Esophagus squamous epithelium (tissue), 4 donors: Measurements from ENCODE around the gene DCTN1.

ENCODE experiments used
- POLR2A ChIP-seq, 4 donors: fragments of 450-650 bp; IDR thresholded peaks; one replicate each; pipeline ENCODE4 v1.6.1; 2017; ENCODE audit warnings: antibody characterized with exemption in 4 of 4, mild to moderate bottlenecking in 4 of 4, moderate library complexity in 3 of 4
- TF ChIP-seq, protein P1 (sequence below), 6 experiments: fragments of 450-650 bp in 4 of 6; fragments of 200-600 bp in 2 of 6; sonication (generic) in 2 of 6; IDR thresholded peaks; one replicate each; pipeline ENCODE4 v1.5.1; 2016 to 2019; ENCODE audit warnings: antibody characterized with exemption in 6 of 6, mild to moderate bottlenecking in 4 of 6, moderate library complexity in 4 of 6

DNA sequence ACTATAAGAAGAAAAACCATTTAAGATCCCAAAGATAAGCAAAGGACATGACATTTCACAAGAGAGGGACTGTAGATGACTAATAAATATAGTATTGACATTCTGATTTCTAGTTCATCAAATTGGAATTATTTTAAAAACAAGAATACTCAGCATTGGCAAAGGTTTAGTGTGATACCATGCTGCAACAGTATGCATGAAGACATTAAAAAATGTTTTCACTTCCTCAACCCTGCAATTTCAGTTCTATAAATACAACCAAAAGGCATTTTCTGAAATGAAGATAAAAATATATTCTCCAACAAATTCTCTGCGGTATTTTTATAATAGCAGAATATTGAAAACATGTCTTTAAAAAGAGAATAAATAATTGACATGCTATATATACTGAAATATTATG, 39.2 kb upstream of the DCTN1 start:
- TF ChIP-seq, protein P1, sequence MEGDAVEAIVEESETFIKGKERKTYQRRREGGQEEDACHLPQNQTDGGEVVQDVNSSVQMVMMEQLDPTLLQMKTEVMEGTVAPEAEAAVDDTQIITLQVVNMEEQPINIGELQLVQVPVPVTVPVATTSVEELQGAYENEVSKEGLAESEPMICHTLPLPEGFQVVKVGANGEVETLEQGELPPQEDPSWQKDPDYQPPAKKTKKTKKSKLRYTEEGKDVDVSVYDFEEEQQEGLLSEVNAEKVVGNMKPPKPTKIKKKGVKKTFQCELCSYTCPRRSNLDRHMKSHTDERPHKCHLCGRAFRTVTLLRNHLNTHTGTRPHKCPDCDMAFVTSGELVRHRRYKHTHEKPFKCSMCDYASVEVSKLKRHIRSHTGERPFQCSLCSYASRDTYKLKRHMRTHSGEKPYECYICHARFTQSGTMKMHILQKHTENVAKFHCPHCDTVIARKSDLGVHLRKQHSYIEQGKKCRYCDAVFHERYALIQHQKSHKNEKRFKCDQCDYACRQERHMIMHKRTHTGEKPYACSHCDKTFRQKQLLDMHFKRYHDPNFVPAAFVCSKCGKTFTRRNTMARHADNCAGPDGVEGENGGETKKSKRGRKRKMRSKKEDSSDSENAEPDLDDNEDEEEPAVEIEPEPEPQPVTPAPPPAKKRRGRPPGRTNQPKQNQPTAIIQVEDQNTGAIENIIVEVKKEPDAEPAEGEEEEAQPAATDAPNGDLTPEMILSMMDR (IDR thresholded peaks at IDR 0.05), result no peak
- TF ChIP-seq POLR2A (IDR thresholded peaks at IDR 0.05), result no peak
